Smooth muscle cell (in vitro differentiated cells): Measurements from ENCODE around the gene CCT8. TPM values are rescaled to one million over a fixed set of nuclear protein-coding genes. Genes with fewer than 3 reads are reported as not detected.

Experiments
- DNase-seq: peaks from one replicate; lab custom pipeline; 2025; ENCODE audit not compliant: unreplicated experiment; lab: John Stamatoyannopoulos, UW
- H2AFZ ChIP-seq: fragments of 200-600 bp; sonication (generic); 2 replicates; pipeline ENCODE4 v1.6.0; 2016; ENCODE audit warnings: antibody characterized with exemption, low read depth, mild to moderate bottlenecking
- H3F3A ChIP-seq: fragments of 200-600 bp; sonication (generic); 2 replicates; pipeline ENCODE4 v1.6.0; 2017; ENCODE audit warnings: antibody characterized with exemption, low read depth
- H3K27ac ChIP-seq: fragments of 200-600 bp; sonication (generic); 2 replicates; pipeline ENCODE4 v1.5.1; 2016; ENCODE audit warnings: low read depth, mild to moderate bottlenecking
- H3K27me3 ChIP-seq: fragments of 200-600 bp; sonication (generic); 2 replicates; pipeline ENCODE4 v1.6.1; 2016; ENCODE audit warnings: low read depth, mild to moderate bottlenecking
- H3K36me3 ChIP-seq: fragments of 200-600 bp; sonication (generic); 2 replicates; pipeline ENCODE4 v1.5.1; 2016; ENCODE audit warnings: low read depth
- H3K4me1 ChIP-seq: fragments of 200-600 bp; sonication (generic); 2 replicates; pipeline ENCODE4 v1.5.1; 2016; ENCODE audit warnings: low read depth
- H3K4me2 ChIP-seq: fragments of 200-600 bp; sonication (generic); 2 replicates; pipeline ENCODE4 v1.6.0; 2016; ENCODE audit warnings: mild to moderate bottlenecking
- H3K4me3 ChIP-seq: fragments of 200-600 bp; sonication (generic); 2 replicates; pipeline ENCODE4 v1.5.1; 2016; ENCODE audit warnings: mild to moderate bottlenecking
- H3K79me2 ChIP-seq: fragments of 200-600 bp; sonication (generic); 2 replicates; pipeline ENCODE4 v1.6.0; 2016; ENCODE audit warnings: low read depth, mild to moderate bottlenecking
- H3K9ac ChIP-seq: fragments of 200-600 bp; sonication (generic); 2 replicates; pipeline ENCODE4 v1.6.0; 2016; ENCODE audit warnings: low read depth
- H3K9me3 ChIP-seq: fragments of 200-600 bp; sonication (generic); replicated peaks from 2 replicates; pipeline ENCODE4 v1.5.1; 2016; ENCODE audit warnings: low read depth
- H4K20me1 ChIP-seq: fragments of 200-600 bp; sonication (generic); 2 replicates; pipeline ENCODE4 v1.6.0; 2016; ENCODE audit warnings: low read depth
- CTCF ChIP-seq: fragments of 200-600 bp; sonication (generic); IDR thresholded peaks from 2 replicates; pipeline ENCODE4 v1.5.1; 2017; ENCODE audit warnings: borderline replicate concordance, mild to moderate bottlenecking, antibody characterized with exemption; ENCODE audit not compliant: insufficient read depth, poor library complexity, severe bottlenecking
- WGBS: methylation state at CpG from one replicate; pipeline ENCODE4 v1.1.7; 2016; ENCODE audit warnings: low lambda C conversion rate; 5-methylcytosine and 5-hydroxymethylcytosine counted together
- polyA plus RNA-seq: library from polyadenylated mRNA; unstranded; fragments of >200 nt; fragmentation: Nextera tagmentation; extraction: Ambion mirVana; gene quantifications from 2 replicates; pipeline ENCODE4 v1.2.1, GENCODE V29; 2016
- total RNA-seq: library from RNA; depleted of rRNA; stranded (reverse); fragments of >200 nt; gene quantifications from 2 replicates; pipeline ENCODE4 v1.2.3, GENCODE V29; 2014

Gene CCT8
- total and polyA plus RNA-seq, 2 experiments from 2014 or later: 125 to 184 TPM

GRCh38 chr21:29115899-29116298, 42.5 kb upstream of the CCT8 start:
- no peaks in the 10 kb centered on the region for H4K20me1 ChIP-seq
- peaks cover 6% of the 10 kb centered on the region for H3K4me1 ChIP-seq
- no peak overlapping the region for H3K27ac ChIP-seq
- no peaks in the 10 kb centered on the region for H3K36me3 ChIP-seq
- no peak for DNase-seq
- no peak overlapping the region for H2AFZ ChIP-seq
- no peak overlapping the region for H3K9ac ChIP-seq
- WGBS: 69% methylated on average over 8 of the region's 8 CpGs
- H3F3A ChIP-seq: no peaks in the 10 kb centered on the region
- no peaks in the 10 kb centered on the region for H3K9me3 ChIP-seq
- H3K79me2 ChIP-seq: no peaks in the 10 kb centered on the region
- TF ChIP-seq CTCF: no peak
- H3K4me3 ChIP-seq: no peak overlapping the region
- H3K27me3 ChIP-seq: no peaks in the 10 kb centered on the region
- no peak overlapping the region for H3K4me2 ChIP-seq

DNA sequence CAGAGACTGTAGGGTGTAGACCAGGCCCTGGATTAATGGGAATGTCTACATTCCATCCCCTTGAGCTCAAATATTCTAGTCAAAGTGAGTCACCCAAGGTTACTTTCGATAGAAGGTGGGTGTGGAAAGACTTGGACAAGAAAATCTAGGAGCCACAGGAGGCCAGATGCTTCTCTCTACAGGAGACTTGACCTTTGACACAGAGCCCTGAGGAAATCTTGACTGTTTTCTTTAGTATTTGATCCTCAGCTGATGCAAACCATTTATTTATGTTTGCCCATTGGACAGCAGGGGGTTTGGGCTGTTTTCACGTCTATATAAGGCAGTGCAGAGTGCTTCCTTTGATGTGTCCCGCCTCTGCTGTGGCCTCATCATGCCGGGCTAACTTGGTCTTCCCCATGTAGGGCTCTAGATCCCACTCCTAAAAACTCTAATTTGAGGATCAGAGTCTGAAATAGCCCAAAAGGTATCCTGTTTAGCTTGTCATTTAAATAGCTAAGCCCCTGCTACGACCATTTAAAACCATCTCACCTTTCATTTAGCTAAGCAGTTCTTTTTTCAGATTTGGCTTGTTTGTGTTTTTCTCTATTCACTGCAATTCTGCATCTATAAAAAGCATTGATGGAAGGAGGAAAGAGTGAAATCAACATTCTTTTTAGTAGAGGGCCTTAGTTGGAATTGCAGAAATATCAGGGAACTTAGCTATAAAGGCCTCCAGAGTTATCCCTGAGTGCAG, 41.5 kb upstream of the CCT8 start:
- Histone ChIP-seq H3K27ac (no peak overlapping the region), H3K4me1 (peaks cover 6% of the 10 kb centered on the region), H3K36me3 (no peaks in the 10 kb centered on the region), H3K79me2 (no peaks in the 10 kb centered on the region), H2AFZ (no peak overlapping the region), H3K9ac (no peak overlapping the region), H3K27me3 (no peaks in the 10 kb centered on the region), H3K4me2 (no peak overlapping the region), H3K9me3 (no peaks in the 10 kb centered on the region), H3F3A (no peaks in the 10 kb centered on the region), H4K20me1 (no peaks in the 10 kb centered on the region), H3K4me3 (no peak overlapping the region)
- 48% methylated on average over 5 of the region's 5 CpGs for WGBS
- no peak for DNase-seq
- TF ChIP-seq CTCF: no peak

DNA sequence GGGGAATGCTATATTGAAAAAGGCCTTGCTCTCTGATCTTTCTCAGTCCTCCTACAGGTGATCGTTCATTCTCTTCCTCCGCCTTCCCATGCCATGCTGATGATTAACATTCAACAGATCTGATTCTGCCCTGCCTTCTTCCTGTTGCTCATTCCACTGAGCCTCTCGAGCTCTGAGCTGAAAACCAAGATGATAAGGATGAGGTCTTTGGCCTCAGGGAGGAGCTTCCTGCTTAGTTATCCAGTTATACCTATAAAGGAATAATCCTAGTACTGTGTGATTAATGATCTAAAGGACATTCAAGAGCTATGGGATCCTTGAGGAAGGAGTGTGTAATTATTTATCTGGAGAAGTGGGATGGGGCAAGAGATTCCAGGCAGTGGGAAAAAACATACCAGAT, 31.8 kb upstream of the CCT8 start:
- Histone ChIP-seq H3K27me3 (no peaks in the 10 kb centered on the region), H3K4me1 (peaks cover 15% of the 10 kb centered on the region), H2AFZ (peak overlapping the region; percentile 68), H4K20me1 (no peaks in the 10 kb centered on the region), H3K36me3 (no peaks in the 10 kb centered on the region), H3K9me3 (no peaks in the 10 kb centered on the region), H3K4me2 (peak overlapping the region; percentile 56), H3K9ac (no peak overlapping the region), H3K27ac (peak overlapping the region; percentile 43), H3K4me3 (no peak overlapping the region), H3F3A (peaks cover 5% of the 10 kb centered on the region), H3K79me2 (no peaks in the 10 kb centered on the region)
- no peak for DNase-seq
- WGBS: 21% methylated on average over 3 of the region's 3 CpGs
- TF ChIP-seq CTCF: no peak

DNA sequence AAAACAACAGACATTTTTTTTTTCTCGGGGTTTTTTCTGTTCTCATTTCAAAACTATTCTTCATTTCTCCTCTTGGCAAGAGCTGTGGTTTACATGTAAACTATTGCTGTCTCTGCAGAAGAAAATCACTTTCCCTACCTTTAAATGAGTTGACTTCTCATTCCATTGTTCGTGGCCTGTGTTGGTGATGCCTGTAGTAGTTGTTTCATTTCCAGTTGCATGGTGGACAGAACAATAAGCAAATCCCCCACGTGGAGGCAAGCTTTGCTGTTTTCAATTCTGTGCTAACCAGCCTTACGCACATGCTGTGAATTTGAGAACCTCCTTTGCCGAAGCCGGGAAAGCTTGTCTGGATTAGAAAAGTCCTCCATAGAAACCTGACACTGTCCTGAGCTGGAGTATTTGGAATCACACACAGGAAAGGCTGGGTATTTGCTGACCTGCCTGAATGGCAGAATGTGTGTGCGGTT, 30.8 kb upstream of the CCT8 start:
- no peak for TF ChIP-seq CTCF
- no peak overlapping the region for H3K4me3 ChIP-seq
- peaks cover 5% of the 10 kb centered on the region for H3F3A ChIP-seq
- H3K27ac ChIP-seq: peak overlapping the region; percentile 43
- no peaks in the 10 kb centered on the region for H3K9me3 ChIP-seq
- 80% methylated on average over 7 of the region's 7 CpGs for WGBS
- H3K36me3 ChIP-seq: no peaks in the 10 kb centered on the region
- no peaks in the 10 kb centered on the region for H3K27me3 ChIP-seq
- H3K79me2 ChIP-seq: no peaks in the 10 kb centered on the region
- H3K4me2 ChIP-seq: no peak overlapping the region
- H2AFZ ChIP-seq: peak overlapping the region; percentile 24
- H3K9ac ChIP-seq: no peak overlapping the region
- peaks cover 15% of the 10 kb centered on the region for H3K4me1 ChIP-seq
- no peak for DNase-seq
- H4K20me1 ChIP-seq: no peaks in the 10 kb centered on the region
